Gastroesophageal sphincter (tissue), 4 donors: ENCODE results near the gene UGT3A2. TPM values are rescaled to one million over a fixed set of nuclear protein-coding genes. Genes with fewer than 3 reads are reported as not detected.

Experiments used
- ATAC-seq: fragments of 150-250 bp; one replicate; pipeline ENCODE4 v1.9.1; 2016; ENCODE audit warnings: mild to moderate bottlenecking, moderate library complexity
- H3K27ac ChIP-seq, 4 donors: fragments of 200-600 bp; sonication (generic) in 3 of 4; 1 replicate in 3 of 4; 2 replicates in 1 of 4; pipeline ENCODE4 v1.5.1; 2016 to 2019
- H3K27me3 ChIP-seq: fragments of 200-600 bp; sonication (generic); one replicate; pipeline ENCODE4 v1.5.1; 2019
- H3K36me3 ChIP-seq, 2 donors: fragments of 200-600 bp; sonication (generic); one replicate each; pipeline ENCODE4 v1.5.1; 2019; ENCODE audit warnings: control low read depth in 1 of 2
- H3K4me1 ChIP-seq, 3 donors: fragments of 200-600 bp; sonication (generic); 1 replicate in 2 of 3; 2 replicates in 1 of 3; pipeline ENCODE4 v1.5.1; 2016 to 2019; ENCODE audit warnings: control low read depth in 2 of 3
- H3K4me3 ChIP-seq, 2 donors: fragments of 200-600 bp; sonication (generic); one replicate each; pipeline ENCODE4 v1.5.1; 2019; ENCODE audit warnings: mild to moderate bottlenecking in 1 of 2, moderate library complexity in 1 of 2
- H3K9me3 ChIP-seq, 3 donors: fragments of 200-600 bp; sonication (generic); one replicate each; pipeline ENCODE4 v1.5.1; 2017 to 2019; ENCODE audit warnings: control low read depth in 2 of 3
- EP300 ChIP-seq: sonication (generic); formaldehyde crosslinking; IDR thresholded peaks from one replicate; pipeline ENCODE4 v1.6.1; 2017; ENCODE audit warnings: antibody characterized with exemption, mild to moderate bottlenecking
- POLR2A ChIP-seq, 2 donors: fragments of 450-650 bp; IDR thresholded peaks; one replicate each; pipeline ENCODE4 v1.6.1; 2017; ENCODE audit warnings: antibody characterized with exemption in 2 of 2, mild to moderate bottlenecking in 2 of 2, moderate library complexity in 1 of 2
- POLR2AphosphoS5 ChIP-seq: sonication (generic); formaldehyde crosslinking; IDR thresholded peaks from one replicate; pipeline ENCODE4 v1.6.1; 2017; ENCODE audit warnings: antibody characterized with exemption
- WGBS, 2 donors: methylation state at CpG; one replicate each; pipeline ENCODE4 v1.1.5; 2018; ENCODE audit warnings: low coverage in 1 of 2; 5-methylcytosine and 5-hydroxymethylcytosine counted together
- total RNA-seq, 4 donors: library from RNA; depleted of rRNA; stranded (reverse); fragments of >200 nt; gene quantifications; one replicate each; pipeline ENCODE4 v1.1.0, GENCODE V29; 2016
- TF ChIP-seq, protein P1 (sequence below), 4 experiments: fragments of 200-600 bp in 2 of 4; fragments of 450-650 bp in 2 of 4; sonication (generic) in 1 of 4; IDR thresholded peaks; one replicate each; pipeline ENCODE4 v1.5.1; 2017 to 2019; ENCODE audit warnings: antibody characterized with exemption in 4 of 4, mild to moderate bottlenecking in 2 of 4, moderate library complexity in 2 of 4

The UGT3A2 gene
- total RNA-seq, 4 donors from 2014 or later, result not detected

DNA sequence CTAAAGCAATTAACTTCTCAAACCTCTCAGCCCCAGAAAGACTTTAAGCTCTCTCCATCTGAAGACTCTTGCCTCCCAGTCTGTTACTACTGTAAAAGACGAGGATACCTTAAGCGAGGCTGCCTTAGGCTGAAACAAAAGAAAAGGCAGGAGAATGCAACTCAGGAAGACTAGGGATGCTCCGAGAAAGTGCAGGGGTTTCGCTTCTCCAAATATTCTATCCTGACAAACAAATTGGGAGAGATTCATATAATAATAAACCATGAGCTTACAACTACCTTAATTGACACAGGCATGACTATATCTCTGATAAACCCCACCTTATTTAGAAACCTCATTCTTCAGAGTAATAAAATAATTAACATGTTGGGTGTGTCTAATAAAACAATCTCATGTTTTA lies 70.6 kb downstream of the UGT3A2 start:
- no peak for ATAC-seq
- Histone ChIP-seq H3K27ac (no peak overlapping the region), H3K36me3 (no peaks in the 10 kb centered on the region), H3K4me3 (no peak overlapping the region), H3K27me3 (peaks cover 8% of the 10 kb centered on the region), H3K9me3 (no peaks in the 10 kb centered on the region), H3K4me1 (no peaks in the 10 kb centered on the region)
- 78 to 84% methylated on average over 4 of the region's 4 CpGs for WGBS, 2 donors
- TF ChIP-seq POLR2A (IDR thresholded peaks at IDR 0.05) (no peak), POLR2AphosphoS5 (no peak), EP300 (no peak)
- TF ChIP-seq, protein P1, sequence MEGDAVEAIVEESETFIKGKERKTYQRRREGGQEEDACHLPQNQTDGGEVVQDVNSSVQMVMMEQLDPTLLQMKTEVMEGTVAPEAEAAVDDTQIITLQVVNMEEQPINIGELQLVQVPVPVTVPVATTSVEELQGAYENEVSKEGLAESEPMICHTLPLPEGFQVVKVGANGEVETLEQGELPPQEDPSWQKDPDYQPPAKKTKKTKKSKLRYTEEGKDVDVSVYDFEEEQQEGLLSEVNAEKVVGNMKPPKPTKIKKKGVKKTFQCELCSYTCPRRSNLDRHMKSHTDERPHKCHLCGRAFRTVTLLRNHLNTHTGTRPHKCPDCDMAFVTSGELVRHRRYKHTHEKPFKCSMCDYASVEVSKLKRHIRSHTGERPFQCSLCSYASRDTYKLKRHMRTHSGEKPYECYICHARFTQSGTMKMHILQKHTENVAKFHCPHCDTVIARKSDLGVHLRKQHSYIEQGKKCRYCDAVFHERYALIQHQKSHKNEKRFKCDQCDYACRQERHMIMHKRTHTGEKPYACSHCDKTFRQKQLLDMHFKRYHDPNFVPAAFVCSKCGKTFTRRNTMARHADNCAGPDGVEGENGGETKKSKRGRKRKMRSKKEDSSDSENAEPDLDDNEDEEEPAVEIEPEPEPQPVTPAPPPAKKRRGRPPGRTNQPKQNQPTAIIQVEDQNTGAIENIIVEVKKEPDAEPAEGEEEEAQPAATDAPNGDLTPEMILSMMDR (IDR thresholded peaks at IDR 0.05), result no peak

DNA sequence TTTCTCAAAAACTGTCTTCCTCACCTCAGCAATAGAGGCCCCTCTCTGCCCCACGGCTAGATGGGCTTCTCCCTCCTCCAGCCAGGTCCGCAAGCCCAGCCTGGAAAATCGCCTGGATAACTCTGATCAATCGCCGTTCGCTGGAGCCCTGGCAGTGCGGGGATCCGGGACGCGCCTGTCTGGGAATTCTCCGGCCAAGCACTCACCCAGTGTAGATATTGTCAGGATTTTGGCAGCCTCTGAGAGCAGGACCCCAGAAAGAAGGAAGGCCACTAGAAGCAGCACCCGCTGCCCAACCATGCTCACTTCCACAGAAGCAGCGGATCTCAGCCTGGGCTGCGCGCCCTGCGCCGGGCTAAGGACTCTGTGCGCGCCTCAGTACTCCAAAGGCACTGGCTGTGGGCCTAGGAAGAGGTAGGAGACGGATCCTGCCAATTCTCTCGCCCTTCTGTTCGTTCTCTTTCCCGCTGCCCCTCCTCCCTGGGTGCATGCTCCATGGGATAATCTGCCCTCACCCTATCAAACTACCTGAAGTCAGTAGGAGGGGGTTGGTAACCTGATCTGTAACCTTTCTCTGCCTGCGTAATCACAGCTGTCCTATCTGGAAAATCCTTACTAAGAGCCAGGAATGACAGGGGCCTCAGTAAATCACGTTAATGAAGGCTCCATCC lies 75.6 kb downstream of the UGT3A2 start, which contains the start of gene UGT3A1:
Gene UGT3A1 (minus strand): TSS at position 450 of the 671 bp plus-strand sequence. CDS start 150 bp downstream, at position 300.
- Histone ChIP-seq H3K4me3 (no peak within 1 kb of the TSS), H3K4me1 (no peaks in the 10 kb centered on the region), H3K27me3 (peaks cover 21% of the 10 kb centered on the region), H3K36me3 (no peaks in the 10 kb centered on the region), H3K9me3 (no peaks in the 10 kb centered on the region), H3K27ac (no peak within 1 kb of the TSS)
- TF ChIP-seq POLR2AphosphoS5, result no peak
- no peak for TF ChIP-seq POLR2A (IDR thresholded peaks at IDR 0.05)
- TF ChIP-seq, protein P1 (IDR thresholded peaks at IDR 0.05), result no peak
- no peak for TF ChIP-seq EP300
- WGBS, 2 donors, result 0 to 9% methylated on average over 3 to 11 of the region's 25 CpGs
- ATAC-seq, result no peak

DNA sequence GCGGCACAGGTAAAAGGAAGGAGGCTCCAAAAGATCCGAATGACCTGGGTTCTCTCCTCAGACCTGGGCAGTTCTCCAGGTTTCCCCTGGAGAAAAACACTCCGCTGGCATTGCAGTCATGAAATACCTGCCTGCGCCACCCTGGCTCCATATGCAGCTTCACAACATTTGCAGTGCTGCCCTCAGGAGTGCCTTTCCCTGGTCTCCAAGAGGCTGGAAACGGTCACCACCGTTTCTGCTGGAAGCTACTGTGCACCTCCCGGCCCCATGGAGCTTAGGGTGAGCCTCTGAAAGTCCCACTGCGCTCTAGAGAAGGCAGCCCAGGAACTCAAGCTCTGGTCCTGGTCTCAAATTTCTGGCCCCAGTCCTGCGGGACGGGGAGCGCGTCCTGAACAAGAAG lies 76.2 kb downstream of the UGT3A2 start:
- Histone ChIP-seq H3K27ac (no peak overlapping the region), H3K4me3 (no peak overlapping the region), H3K36me3 (no peaks in the 10 kb centered on the region), H3K27me3 (peaks cover 21% of the 10 kb centered on the region), H3K9me3 (no peaks in the 10 kb centered on the region), H3K4me1 (no peaks in the 10 kb centered on the region)
- 43 to 71% methylated on average over 1 to 7 of the region's 12 CpGs for WGBS, 2 donors
- no peak for ATAC-seq
- no peak for TF ChIP-seq EP300
- TF ChIP-seq, protein P1 (IDR thresholded peaks at IDR 0.05), result no peak

DNA sequence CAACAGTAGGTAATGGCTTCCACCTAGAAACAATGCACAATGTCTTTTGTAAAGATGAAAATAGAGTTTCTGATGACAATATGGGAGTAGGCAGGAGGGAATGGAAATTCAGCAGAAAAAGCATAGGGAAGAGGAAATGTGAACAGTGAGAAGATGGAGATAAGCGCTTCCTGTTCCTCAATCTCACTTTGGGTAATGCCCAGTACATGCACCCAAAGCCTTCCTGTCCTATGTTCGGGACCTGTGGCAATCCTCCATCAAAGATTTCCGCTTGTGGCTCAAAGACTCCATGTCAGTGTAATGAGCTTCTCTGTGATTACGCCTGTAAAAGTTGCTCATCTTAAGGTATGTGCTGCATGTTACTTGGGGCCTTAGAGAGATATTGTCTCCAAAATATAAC lies 78.2 kb downstream of the UGT3A2 start:
- no peaks in the 10 kb centered on the region for H3K4me1 ChIP-seq
- 51 to 70% methylated on average over 4 of the region's 4 CpGs for WGBS, 2 donors
- no peak for ATAC-seq
- no peaks in the 10 kb centered on the region for H3K36me3 ChIP-seq
- no peak for TF ChIP-seq POLR2AphosphoS5
- no peak for TF ChIP-seq EP300
- TF ChIP-seq POLR2A (IDR thresholded peaks at IDR 0.05), result no peak
- TF ChIP-seq, protein P1 (IDR thresholded peaks at IDR 0.05), result no peak
- H3K4me3 ChIP-seq, result no peak overlapping the region
- no peaks in the 10 kb centered on the region for H3K9me3 ChIP-seq
- peaks cover 21% of the 10 kb centered on the region for H3K27me3 ChIP-seq
- no peak overlapping the region for H3K27ac ChIP-seq

DNA sequence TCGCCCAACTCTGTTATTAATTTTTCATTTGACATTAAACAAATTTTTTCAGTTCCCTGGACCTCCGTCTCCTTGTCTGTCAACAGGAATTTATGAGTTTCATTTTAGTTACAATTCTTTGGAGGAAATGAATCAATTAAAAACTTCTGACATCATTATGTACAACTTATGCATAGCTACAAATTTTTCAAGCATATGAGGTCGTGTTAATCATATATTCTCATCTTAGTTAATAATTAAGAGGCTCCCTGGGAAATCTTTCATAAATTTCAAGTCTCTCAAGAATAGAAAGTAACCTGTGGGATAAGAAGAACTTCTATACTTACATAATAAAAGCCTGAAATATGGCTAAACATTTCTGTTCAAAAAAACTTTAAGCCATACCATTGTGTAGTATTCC lies 78.9 kb downstream of the UGT3A2 start:
- Histone ChIP-seq H3K27ac (no peak overlapping the region), H3K36me3 (no peaks in the 10 kb centered on the region), H3K4me3 (no peak overlapping the region), H3K27me3 (peaks cover 21% of the 10 kb centered on the region), H3K4me1 (no peaks in the 10 kb centered on the region), H3K9me3 (no peaks in the 10 kb centered on the region)
- 36 to 43% methylated on average over 3 of the region's 3 CpGs for WGBS, 2 donors
- TF ChIP-seq EP300, result no peak
- TF ChIP-seq POLR2A (IDR thresholded peaks at IDR 0.05), result no peak
- no peak for TF ChIP-seq POLR2AphosphoS5
- TF ChIP-seq, protein P1 (IDR thresholded peaks at IDR 0.05), result no peak
- ATAC-seq, result no peak
